Gastroesophageal sphincter (tissue), 4 donors: ENCODE data around the gene RBBP8NL. TPM values are rescaled to one million over a fixed set of nuclear protein-coding genes. Genes with fewer than 3 reads are reported as not detected.

Experiments used
- ATAC-seq: fragments of 150-250 bp; one replicate; pipeline ENCODE4 v1.9.1; 2016; ENCODE audit warnings: mild to moderate bottlenecking, moderate library complexity
- H3K27ac ChIP-seq, 4 donors: fragments of 200-600 bp; sonication (generic) in 3 of 4; 1 replicate in 3 of 4; 2 replicates in 1 of 4; pipeline ENCODE4 v1.5.1; 2016 to 2019
- H3K27me3 ChIP-seq: fragments of 200-600 bp; sonication (generic); one replicate; pipeline ENCODE4 v1.5.1; 2019
- H3K36me3 ChIP-seq, 2 donors: fragments of 200-600 bp; sonication (generic); one replicate each; pipeline ENCODE4 v1.5.1; 2019; ENCODE audit warnings: control low read depth in 1 of 2
- H3K4me1 ChIP-seq, 3 donors: fragments of 200-600 bp; sonication (generic); 1 replicate in 2 of 3; 2 replicates in 1 of 3; pipeline ENCODE4 v1.5.1; 2016 to 2019; ENCODE audit warnings: control low read depth in 2 of 3
- H3K4me3 ChIP-seq, 2 donors: fragments of 200-600 bp; sonication (generic); one replicate each; pipeline ENCODE4 v1.5.1; 2019; ENCODE audit warnings: mild to moderate bottlenecking in 1 of 2, moderate library complexity in 1 of 2
- H3K9me3 ChIP-seq, 3 donors: fragments of 200-600 bp; sonication (generic); one replicate each; pipeline ENCODE4 v1.5.1; 2017 to 2019; ENCODE audit warnings: control low read depth in 2 of 3
- CTCF ChIP-seq, 4 experiments: fragments of 200-600 bp in 2 of 4; fragments of 450-650 bp in 2 of 4; sonication (generic) in 1 of 4; IDR thresholded peaks; one replicate each; pipeline ENCODE4 v1.5.1; 2017 to 2019; ENCODE audit warnings: antibody characterized with exemption in 4 of 4, mild to moderate bottlenecking in 2 of 4, moderate library complexity in 2 of 4
- EP300 ChIP-seq: sonication (generic); formaldehyde crosslinking; IDR thresholded peaks from one replicate; pipeline ENCODE4 v1.6.1; 2017; ENCODE audit warnings: antibody characterized with exemption, mild to moderate bottlenecking
- POLR2A ChIP-seq, 2 donors: fragments of 450-650 bp; IDR thresholded peaks; one replicate each; pipeline ENCODE4 v1.6.1; 2017; ENCODE audit warnings: antibody characterized with exemption in 2 of 2, mild to moderate bottlenecking in 2 of 2, moderate library complexity in 1 of 2
- POLR2AphosphoS5 ChIP-seq: sonication (generic); formaldehyde crosslinking; IDR thresholded peaks from one replicate; pipeline ENCODE4 v1.6.1; 2017; ENCODE audit warnings: antibody characterized with exemption
- WGBS, 2 donors: methylation state at CpG; one replicate each; pipeline ENCODE4 v1.1.5; 2018; ENCODE audit warnings: low coverage in 1 of 2; 5-methylcytosine and 5-hydroxymethylcytosine counted together
- total RNA-seq, 4 donors: library from RNA; depleted of rRNA; stranded (reverse); fragments of >200 nt; gene quantifications; one replicate each; pipeline ENCODE4 v1.1.0, GENCODE V29; 2016

The RBBP8NL gene
- total RNA-seq, 4 donors from 2014 or later = 0.20 TPM; not detected in 3

- 100% methylated on average over 1 of the region's 24 CpGs; no CpG with 5 or more reads in 1 of the 2 donors for WGBS, 2 donors
- Histone ChIP-seq H3K27me3 (peaks cover 42% of the 10 kb centered on the region), H3K4me1 (peaks cover 0 to 3% (median 0%) of the 10 kb centered on the region in 3 donors), H3K36me3 (no peaks in the 10 kb centered on the region), H3K9me3 (no peaks in the 10 kb centered on the region), H3K4me3 (no peak overlapping the region), H3K27ac (no peak overlapping the region)
- TF ChIP-seq EP300 (no peak), POLR2A (IDR thresholded peaks at IDR 0.05) (no peak), CTCF (IDR thresholded peaks at IDR 0.05) (no peak), POLR2AphosphoS5 (no peak)
- ATAC-seq = no peak
Observed at GRCh38 chr20:62415354-62416111, 11.8 kb downstream of the RBBP8NL start.

GRCh38 chr20:62413896-62414481 is 13.3 kb downstream of the RBBP8NL start:
- H3K4me1 ChIP-seq = peaks cover 0 to 15% (median 10%) of the 10 kb centered on the region in 3 donors
- H3K4me3 ChIP-seq = no peak overlapping the region
- no peaks in the 10 kb centered on the region for H3K9me3 ChIP-seq
- TF ChIP-seq POLR2A (IDR thresholded peaks at IDR 0.05) (no peak), POLR2AphosphoS5 (no peak), CTCF (IDR thresholded peaks at IDR 0.05) (no peak), EP300 (no peak)
- ATAC-seq = no peak
- WGBS, 2 donors = no CpG with 5 or more reads among the region's 22 CpGs
- H3K36me3 ChIP-seq = no peaks in the 10 kb centered on the region
- H3K27ac ChIP-seq = no peak overlapping the region
- peaks cover 39% of the 10 kb centered on the region for H3K27me3 ChIP-seq

- peaks cover 30% of the 10 kb centered on the region for H3K27me3 ChIP-seq
- TF ChIP-seq POLR2AphosphoS5 (no peak), CTCF (IDR thresholded peaks at IDR 0.05) (no peak), POLR2A (IDR thresholded peaks at IDR 0.05) (no peak), EP300 (no peak)
- H3K27ac ChIP-seq = no peak overlapping the region
- no peaks in the 10 kb centered on the region for H3K9me3 ChIP-seq
- H3K4me1 ChIP-seq = peaks cover 0 to 15% (median 10%) of the 10 kb centered on the region in 3 donors
- no peak for ATAC-seq
- no peaks in the 10 kb centered on the region for H3K36me3 ChIP-seq
- H3K4me3 ChIP-seq = no peak overlapping the region
- WGBS, 2 donors = no CpG with 5 or more reads among the region's 11 CpGs
Observed at GRCh38 chr20:62413025-62413570, 14.2 kb downstream of the RBBP8NL start.

- H3K36me3 ChIP-seq = no peaks in the 10 kb centered on the region
- ATAC-seq = no peak
- TF ChIP-seq POLR2A (IDR thresholded peaks at IDR 0.05) (no peak), EP300 (no peak), CTCF (IDR thresholded peaks at IDR 0.05) (no peak), POLR2AphosphoS5 (no peak)
- H3K27ac ChIP-seq = no peak overlapping the region
- H3K27me3 ChIP-seq = peaks cover 26% of the 10 kb centered on the region
- WGBS, 2 donors = 92% methylated on average over 2 of the region's 22 CpGs; no CpG with 5 or more reads in 1 of the 2 donors
- H3K4me1 ChIP-seq = peaks cover 0 to 22% (median 14%) of the 10 kb centered on the region in 3 donors
- H3K9me3 ChIP-seq = no peaks in the 10 kb centered on the region
- H3K4me3 ChIP-seq = no peak overlapping the region
Observed at GRCh38 chr20:62412194-62413024, 14.9 kb downstream of the RBBP8NL start.
